Naive thymus-derived CD4-positive, alpha-beta T cell (primary cell): ENCODE measurements around the gene PPFIBP2. TPM values are rescaled to one million over a fixed set of nuclear protein-coding genes. Genes with fewer than 3 reads are reported as not detected.

Experiments
- ATAC-seq: fragments of 150-1000 bp; cut with Tn5 transposase; 2 replicates; pipeline ENCODE4 v1.10.0; 2021; ENCODE audit warnings: mild to moderate bottlenecking, moderate library complexity
- CTCF ChIA-PET: fragments of 350-600 bp; sonication (Branson Sonifier 250); formaldehyde crosslinking; loops from one replicate; lab custom pipeline; 2021; ENCODE audit warnings: antibody characterized with exemption; lab: Charles Lee
- POLR2A ChIA-PET: fragments of 350-600 bp; sonication (Branson Sonifier 250); formaldehyde crosslinking; loops from one replicate; lab custom pipeline; 2021; ENCODE audit warnings: antibody characterized with exemption, inconsistent platforms; lab: Charles Lee
- DNase-seq, 9 donors: peaks; one replicate each; pipeline versions ENCODE4 v3.0.0 to v3.0.0-alpha.2; 2020 to 2022; ENCODE audit warnings: mixed read lengths in 1 of 9
- H3K27ac ChIP-seq: one replicate; pipeline ENCODE4 v1.7.0; 2013; ENCODE audit warnings: mild to moderate bottlenecking, low read depth, low read length, moderate library complexity
- H3K27me3 ChIP-seq, 2 donors: one replicate each; pipeline ENCODE4 v1.7.0; 2013; ENCODE audit warnings: low read length in 2 of 2, mild to moderate bottlenecking in 2 of 2, moderate library complexity in 2 of 2; ENCODE audit not compliant: control insufficient read depth in 2 of 2, insufficient read depth in 2 of 2
- H3K36me3 ChIP-seq, 3 experiments: 1 replicate in 2 of 3; 2 replicates in 1 of 3; pipeline ENCODE4 v1.7.0; 2013; ENCODE audit warnings: low read length in 3 of 3, mild to moderate bottlenecking in 3 of 3, moderate library complexity in 1 of 3; ENCODE audit not compliant: insufficient read depth in 3 of 3, control insufficient read depth in 2 of 3
- H3K4me1 ChIP-seq, 2 donors: one replicate each; pipeline ENCODE4 v1.7.0; 2013; ENCODE audit warnings: low read length in 2 of 2, mild to moderate bottlenecking in 2 of 2, moderate library complexity in 1 of 2; ENCODE audit not compliant: control insufficient read depth in 2 of 2, insufficient read depth in 2 of 2
- H3K4me3 ChIP-seq: 2 replicates; pipeline ENCODE4 v1.7.0; 2013; ENCODE audit warnings: mild to moderate bottlenecking, low read length
- H3K9me3 ChIP-seq, 3 experiments: 1 replicate in 2 of 3; 2 replicates in 1 of 3; pipeline ENCODE4 v1.7.0; 2013; ENCODE audit warnings: low read length in 3 of 3; ENCODE audit not compliant: control insufficient read depth in 2 of 3
- H3K27ac Mint-ChIP-seq, 9 donors: one replicate each; pipeline ENCODE4 v1.8.0; 2020 to 2022; ENCODE audit warnings: mixed read lengths in 9 of 9, mild to moderate bottlenecking in 8 of 9, moderate library complexity in 5 of 9, inconsistent platforms in 2 of 9
- H3K27me3 Mint-ChIP-seq, 5 donors: one replicate each; pipeline ENCODE4 v1.8.0; 2021 to 2022; ENCODE audit warnings: mixed read lengths in 5 of 5, mild to moderate bottlenecking in 1 of 5
- H3K36me3 Mint-ChIP-seq, 5 donors: one replicate each; pipeline ENCODE4 v1.8.0; 2020 to 2022; ENCODE audit warnings: mixed read lengths in 5 of 5, mild to moderate bottlenecking in 3 of 5, inconsistent platforms in 1 of 5
- H3K4me1 Mint-ChIP-seq, 7 donors: one replicate each; pipeline ENCODE4 v1.8.0; 2020 to 2022; ENCODE audit warnings: mixed read lengths in 7 of 7, mild to moderate bottlenecking in 3 of 7, inconsistent platforms in 1 of 7
- H3K4me3 Mint-ChIP-seq, 10 donors: one replicate each; pipeline ENCODE4 v1.8.0; 2020 to 2022; ENCODE audit warnings: mild to moderate bottlenecking in 10 of 10, mixed read lengths in 10 of 10, moderate library complexity in 6 of 10, inconsistent platforms in 2 of 10
- H3K9me3 Mint-ChIP-seq, 11 donors: one replicate each; pipeline ENCODE4 v1.8.0; 2020 to 2022; ENCODE audit warnings: mixed read lengths in 11 of 11, mild to moderate bottlenecking in 4 of 11, inconsistent platforms in 1 of 11, moderate library complexity in 1 of 11
- intact Hi-C, 2 donors: fragments of 100-400 bp; cut with micrococcal nuclease; formaldehyde crosslinking; loops; one replicate each; pipeline ENCODE4 v1.15.1; 2023
- polyA plus RNA-seq, 2 donors: library from polyadenylated mRNA; unstranded; fragments of 300-500 nt; fragmentation: Illumina TruSeq; gene quantifications; one replicate each; pipeline ENCODE4 v1.2.3, GENCODE V29; 2021
- total RNA-seq, 6 experiments: library from RNA in 5 of 6; stranded (reverse) in 5 of 6; gene quantifications; 1 replicate in 5 of 6; 2 replicates in 1 of 6; pipeline ENCODE4 v1.2.3 and lab custom pipeline; 2021 to 2026

The PPFIBP2 gene
- total and polyA plus RNA-seq, 7 experiments from 2014 or later = 5.7 to 55.6 (median 42.6) TPM

- H3K4me3 Mint-ChIP-seq = peak overlapping the region in 8 of 10 donors; percentile 28 to 74 (median 64)
- H3K27ac Mint-ChIP-seq = peak overlapping the region in 1 of 9 donors; percentile 9
- peaks cover 0 to 48% (median 0%) of the 10 kb centered on the region in 5 donors for H3K27me3 Mint-ChIP-seq
- no peaks in the 10 kb centered on the region for H3K9me3 Mint-ChIP-seq
- no peaks in the 10 kb centered on the region for H3K36me3 ChIP-seq
- peaks cover 29 to 55% (median 43%) of the 10 kb centered on the region in 7 donors for H3K4me1 Mint-ChIP-seq
- H3K36me3 Mint-ChIP-seq = peaks cover 0 to 7% (median 0%) of the 10 kb centered on the region in 5 donors
- H3K27me3 ChIP-seq = peaks cover 0 to 6% of the 10 kb centered on the region in 2 donors
- intact Hi-C loops = loop anchor here (1.0 to 10.0 kb wide), 3 partner anchors 64 to 118 kb away; partner anchors contain the start of gene PPFIBP2 (in 2 of the 2)
- CTCF ChIA-PET = no interaction called here
- ATAC-seq = no peak
- H3K9me3 ChIP-seq = no peaks in the 10 kb centered on the region
- H3K27ac ChIP-seq = no peak overlapping the region
- no peak overlapping the region for H3K4me3 ChIP-seq
- H3K4me1 ChIP-seq = peaks cover 0 to 28% of the 10 kb centered on the region in 2 donors
- POLR2A ChIA-PET = no interaction called here
- no peak for DNase-seq
Measured at GRCh38 chr11:7576726-7577290, 63.0 kb downstream of the PPFIBP2 start.

GRCh38 chr11:7577291-7578190, 63.7 kb downstream of the PPFIBP2 start:
- CTCF ChIA-PET = interaction anchor here (0.7 to 1.3 kb wide), 3 partner anchors 29 to 80 kb away, joined by 3 to 5 read pairs (median 3); partner anchors contain the start of gene PPFIBP2
- H3K27me3 ChIP-seq = peaks cover 0 to 6% of the 10 kb centered on the region in 2 donors
- H3K36me3 ChIP-seq = no peaks in the 10 kb centered on the region
- POLR2A ChIA-PET = interaction anchor here (1.0 kb wide), 1 partner anchor 49 kb away, joined by 5 read pairs; no protein-coding TSS in a partner anchor
- intact Hi-C loops = loop anchor here (1.0 to 10.0 kb wide), 3 partner anchors 64 to 117 kb away; partner anchors contain the start of gene PPFIBP2 (in 2 of the 2)
- Mint-ChIP-seq H3K27ac (peak overlapping the region in 6 of 9 donors; percentile 2 to 36 (median 24)), H3K36me3 (peaks cover 0 to 9% (median under 1%) of the 10 kb centered on the region in 5 donors), H3K4me1 (peaks cover 29 to 50% (median 46%) of the 10 kb centered on the region in 7 donors), H3K27me3 (peaks cover 0 to 50% (median 0%) of the 10 kb centered on the region in 5 donors), H3K9me3 (no peaks in the 10 kb centered on the region), H3K4me3 (peak overlapping the region; percentile 51 to 80 (median 68))
- H3K9me3 ChIP-seq = no peaks in the 10 kb centered on the region
- no peak overlapping the region for H3K4me3 ChIP-seq
- H3K4me1 ChIP-seq = peaks cover 0 to 28% of the 10 kb centered on the region in 2 donors
- ATAC-seq (peak; percentile 58), DNase-seq (peak in 5 of 9 donors; percentile 14 to 31 (median 25))
- H3K27ac ChIP-seq = no peak overlapping the region

- H3K4me3 ChIP-seq = no peak overlapping the region
- intact Hi-C loops = loop anchor here in 1 of 2 donors (5.0 to 10.0 kb wide), 2 partner anchors 66 to 116 kb away; partner anchors contain the start of gene PPFIBP2
- H3K4me1 Mint-ChIP-seq = peaks cover 29 to 58% (median 50%) of the 10 kb centered on the region in 7 donors
Measured at GRCh38 chr11:7578276-7578955, 64.6 kb downstream of the PPFIBP2 start.

GRCh38 chr11:7579361-7579791, 65.6 kb downstream of the PPFIBP2 start:
- Mint-ChIP-seq H3K27ac (no peak overlapping the region), H3K4me3 (no peak overlapping the region), H3K36me3 (peaks cover 0 to 22% (median 11%) of the 10 kb centered on the region in 5 donors), H3K9me3 (no peaks in the 10 kb centered on the region), H3K4me1 (peaks cover 29 to 63% (median 50%) of the 10 kb centered on the region in 7 donors), H3K27me3 (peaks cover 0 to 56% (median 0%) of the 10 kb centered on the region in 5 donors)
- CTCF ChIA-PET = no interaction called here
- no peaks in the 10 kb centered on the region for H3K36me3 ChIP-seq
- POLR2A ChIA-PET = no interaction called here
- DNase-seq = no peak
- ATAC-seq = no peak
- H3K27ac ChIP-seq = no peak overlapping the region
- peaks cover 0 to 6% of the 10 kb centered on the region in 2 donors for H3K27me3 ChIP-seq
- H3K4me1 ChIP-seq = peaks cover 0 to 28% of the 10 kb centered on the region in 2 donors
- H3K4me3 ChIP-seq = no peak overlapping the region
- intact Hi-C loops = loop anchor here in 1 of 2 donors (5.0 to 10.0 kb wide), 2 partner anchors 67 to 115 kb away; partner anchors contain the start of gene PPFIBP2
- H3K9me3 ChIP-seq = no peaks in the 10 kb centered on the region

More at GRCh38 chr11:7578276-7578955, 64.6 kb downstream of the PPFIBP2 start:
- H3K9me3 ChIP-seq = no peaks in the 10 kb centered on the region
- peaks cover 0 to 28% of the 10 kb centered on the region in 2 donors for H3K4me1 ChIP-seq
- ATAC-seq (no peak), DNase-seq (peak in 1 of 9 donors; percentile 6)
- no peak overlapping the region for H3K27ac ChIP-seq
- POLR2A ChIA-PET = interaction anchor here (1.0 kb wide), 1 partner anchor 50 kb away, joined by 5 read pairs; no protein-coding TSS in a partner anchor
- Mint-ChIP-seq H3K4me3 (peak overlapping the region; percentile 51 to 80 (median 68)), H3K27ac (peak overlapping the region in 5 of 9 donors; percentile 2 to 75 (median 32)), H3K27me3 (peaks cover 0 to 53% (median 0%) of the 10 kb centered on the region in 5 donors), H3K36me3 (peaks cover 0 to 16% (median 6%) of the 10 kb centered on the region in 5 donors), H3K9me3 (no peaks in the 10 kb centered on the region)
- CTCF ChIA-PET = interaction anchor here (0.7 to 1.3 kb wide), 3 partner anchors 28 to 79 kb away, joined by 3 to 5 read pairs (median 3); partner anchors contain the start of gene PPFIBP2
- H3K36me3 ChIP-seq = no peaks in the 10 kb centered on the region
- peaks cover 0 to 6% of the 10 kb centered on the region in 2 donors for H3K27me3 ChIP-seq

- ChIA-PET POLR2A (interaction anchor here (0.5 kb wide), 1 partner anchor 9 kb away, joined by 3 read pairs; no protein-coding TSS in a partner anchor), CTCF (no interaction called here)
- ATAC-seq = no peak
- Mint-ChIP-seq H3K27ac (no peak overlapping the region), H3K27me3 (peaks cover 0 to 45% (median 0%) of the 10 kb centered on the region in 5 donors), H3K9me3 (no peaks in the 10 kb centered on the region), H3K36me3 (peaks cover 0 to 31% (median 11%) of the 10 kb centered on the region in 5 donors), H3K4me1 (peaks cover 26 to 45% (median 36%) of the 10 kb centered on the region in 7 donors), H3K4me3 (no peak overlapping the region)
- Histone ChIP-seq H3K4me3 (no peak overlapping the region), H3K27ac (no peak overlapping the region), H3K36me3 (no peaks in the 10 kb centered on the region), H3K9me3 (no peaks in the 10 kb centered on the region), H3K4me1 (peaks cover 0 to 21% of the 10 kb centered on the region in 2 donors), H3K27me3 (no peaks in the 10 kb centered on the region)
- intact Hi-C loops = no loop called here
- DNase-seq = no peak
Measured at GRCh38 chr11:7581021-7581590, 67.3 kb downstream of the PPFIBP2 start.
